ENCODE results near the gene SNAPIN.

DNA sequence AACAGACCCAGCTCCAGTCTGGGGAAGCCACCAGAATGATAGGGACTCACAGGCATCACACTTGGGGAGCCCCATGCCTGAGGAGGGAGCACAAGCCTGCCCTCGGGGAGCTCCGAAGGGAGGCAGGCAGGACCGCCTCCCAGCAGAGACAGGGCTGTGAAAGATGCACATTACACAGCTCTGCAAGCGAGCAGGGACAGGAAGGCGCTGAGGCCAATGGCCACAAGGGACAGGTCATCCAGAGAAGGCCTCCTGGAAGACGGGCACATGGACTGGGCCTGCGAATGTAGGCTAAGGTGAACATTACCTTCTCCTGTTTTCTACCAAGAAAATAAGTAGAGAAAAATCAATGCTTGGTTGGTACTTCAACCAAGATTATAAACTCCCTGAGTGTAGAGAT, 24.2 kb downstream of the SNAPIN start:
- TF ChIP-seq, protein P1, sequence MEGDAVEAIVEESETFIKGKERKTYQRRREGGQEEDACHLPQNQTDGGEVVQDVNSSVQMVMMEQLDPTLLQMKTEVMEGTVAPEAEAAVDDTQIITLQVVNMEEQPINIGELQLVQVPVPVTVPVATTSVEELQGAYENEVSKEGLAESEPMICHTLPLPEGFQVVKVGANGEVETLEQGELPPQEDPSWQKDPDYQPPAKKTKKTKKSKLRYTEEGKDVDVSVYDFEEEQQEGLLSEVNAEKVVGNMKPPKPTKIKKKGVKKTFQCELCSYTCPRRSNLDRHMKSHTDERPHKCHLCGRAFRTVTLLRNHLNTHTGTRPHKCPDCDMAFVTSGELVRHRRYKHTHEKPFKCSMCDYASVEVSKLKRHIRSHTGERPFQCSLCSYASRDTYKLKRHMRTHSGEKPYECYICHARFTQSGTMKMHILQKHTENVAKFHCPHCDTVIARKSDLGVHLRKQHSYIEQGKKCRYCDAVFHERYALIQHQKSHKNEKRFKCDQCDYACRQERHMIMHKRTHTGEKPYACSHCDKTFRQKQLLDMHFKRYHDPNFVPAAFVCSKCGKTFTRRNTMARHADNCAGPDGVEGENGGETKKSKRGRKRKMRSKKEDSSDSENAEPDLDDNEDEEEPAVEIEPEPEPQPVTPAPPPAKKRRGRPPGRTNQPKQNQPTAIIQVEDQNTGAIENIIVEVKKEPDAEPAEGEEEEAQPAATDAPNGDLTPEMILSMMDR (IDR thresholded peaks at IDR 0.05), result no peak
- TF ChIP-seq POLR2A (IDR thresholded peaks at IDR 0.05), result no peak

Data from esophagus squamous epithelium (tissue), 4 donors.